Measurements from ENCODE around the gene RNF44. TPM values are rescaled to one million over a fixed set of nuclear protein-coding genes. Genes with fewer than 3 reads are reported as not detected.

RNF44 gene
- total RNA-seq, 1 donor from 2014 or later, result 169 TPM

DNA sequence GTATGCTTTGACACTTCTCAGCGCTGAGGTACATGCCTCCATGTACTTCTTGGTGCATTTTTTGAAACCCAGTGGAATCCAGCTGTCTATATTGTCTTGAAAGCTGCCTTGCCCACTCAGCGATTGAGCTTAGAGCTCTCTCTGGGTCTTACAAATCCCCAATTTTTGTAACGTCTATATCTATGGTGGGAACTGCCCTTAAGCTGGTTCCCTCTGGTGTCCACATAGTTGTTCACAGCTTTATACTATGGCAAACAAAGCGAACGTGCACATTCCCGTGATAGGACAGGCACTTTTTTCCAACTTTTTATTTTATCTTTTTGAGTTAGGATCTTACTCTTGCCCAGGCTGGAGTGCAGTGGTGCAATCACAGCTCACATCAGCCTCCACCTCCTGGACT is 32.8 kb upstream of the RNF44 start:
- TF ChIP-seq, protein P1, sequence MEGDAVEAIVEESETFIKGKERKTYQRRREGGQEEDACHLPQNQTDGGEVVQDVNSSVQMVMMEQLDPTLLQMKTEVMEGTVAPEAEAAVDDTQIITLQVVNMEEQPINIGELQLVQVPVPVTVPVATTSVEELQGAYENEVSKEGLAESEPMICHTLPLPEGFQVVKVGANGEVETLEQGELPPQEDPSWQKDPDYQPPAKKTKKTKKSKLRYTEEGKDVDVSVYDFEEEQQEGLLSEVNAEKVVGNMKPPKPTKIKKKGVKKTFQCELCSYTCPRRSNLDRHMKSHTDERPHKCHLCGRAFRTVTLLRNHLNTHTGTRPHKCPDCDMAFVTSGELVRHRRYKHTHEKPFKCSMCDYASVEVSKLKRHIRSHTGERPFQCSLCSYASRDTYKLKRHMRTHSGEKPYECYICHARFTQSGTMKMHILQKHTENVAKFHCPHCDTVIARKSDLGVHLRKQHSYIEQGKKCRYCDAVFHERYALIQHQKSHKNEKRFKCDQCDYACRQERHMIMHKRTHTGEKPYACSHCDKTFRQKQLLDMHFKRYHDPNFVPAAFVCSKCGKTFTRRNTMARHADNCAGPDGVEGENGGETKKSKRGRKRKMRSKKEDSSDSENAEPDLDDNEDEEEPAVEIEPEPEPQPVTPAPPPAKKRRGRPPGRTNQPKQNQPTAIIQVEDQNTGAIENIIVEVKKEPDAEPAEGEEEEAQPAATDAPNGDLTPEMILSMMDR (IDR thresholded peaks at IDR 0.05; ENCODE audit: unreplicated experiment), result no peak
- Mint-ChIP-seq H3K27ac (no peak overlapping the region), H3K4me3 (no peak overlapping the region), H3K36me3 (no peaks in the 10 kb centered on the region), H3K9me3 (no peaks in the 10 kb centered on the region), H3K27me3 (ENCODE audit: low read depth) (peaks cover 16% of the 10 kb centered on the region), H3K4me1 (no peaks in the 10 kb centered on the region)
- no peak for DNase-seq (ENCODE audit: low spot score in 2 of 2, unreplicated experiment in 2 of 2)

DNA sequence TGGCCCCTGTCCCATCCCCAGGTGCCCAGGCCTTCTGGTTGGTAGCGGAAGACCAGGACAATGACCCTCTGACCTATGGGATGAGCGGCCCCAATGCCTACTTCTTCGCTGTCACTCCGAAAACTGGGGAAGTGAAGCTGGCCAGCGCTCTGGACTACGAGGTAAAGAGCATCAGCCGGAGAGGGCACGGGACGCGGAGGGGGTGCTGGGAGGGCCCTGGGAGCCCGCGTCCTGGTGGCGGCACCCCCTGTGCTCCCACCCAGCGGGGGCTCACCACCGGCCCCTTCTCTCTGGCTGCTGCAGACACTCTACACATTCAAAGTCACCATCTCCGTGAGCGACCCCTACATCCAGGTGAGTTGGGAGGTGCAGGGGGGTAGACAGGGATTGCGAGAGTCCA is 31.5 kb upstream of the RNF44 start:
- TF ChIP-seq, protein P1 (IDR thresholded peaks at IDR 0.05; ENCODE audit: unreplicated experiment), result no peak
- Mint-ChIP-seq H3K4me1 (no peaks in the 10 kb centered on the region), H3K27me3 (ENCODE audit: low read depth) (peaks cover 13% of the 10 kb centered on the region), H3K4me3 (no peak overlapping the region), H3K27ac (no peak overlapping the region), H3K9me3 (no peaks in the 10 kb centered on the region), H3K36me3 (no peaks in the 10 kb centered on the region)
- DNase-seq (ENCODE audit: low spot score in 2 of 2, unreplicated experiment in 2 of 2), result no peak

DNA sequence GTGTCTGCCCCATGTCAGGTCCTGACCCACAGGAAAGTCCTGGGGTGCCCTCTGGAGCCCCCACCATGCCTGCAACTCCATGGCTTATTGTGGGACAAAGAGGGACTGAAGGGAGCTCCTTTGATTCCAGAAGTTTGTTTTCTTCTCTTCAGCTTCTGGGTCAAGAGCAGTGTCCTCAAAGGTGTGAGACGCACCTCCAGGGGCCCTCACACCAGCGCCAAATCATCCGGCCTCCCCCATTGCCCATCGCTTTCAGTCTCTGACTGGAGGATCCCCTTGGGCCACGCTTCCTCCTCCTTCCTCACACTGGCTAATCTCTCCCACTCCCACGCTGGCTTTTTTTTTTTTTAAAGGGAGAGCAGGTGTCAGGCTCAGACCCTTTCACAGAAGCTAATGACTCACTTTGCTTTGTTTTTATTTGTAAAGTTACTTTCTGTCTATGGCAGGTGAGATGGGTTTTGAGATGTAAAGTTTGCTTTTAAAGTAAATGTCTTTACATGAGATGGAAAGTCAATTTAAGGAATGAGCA is 28.6 kb upstream of the RNF44 start:
- TF ChIP-seq, protein P1 (IDR thresholded peaks at IDR 0.05; ENCODE audit: unreplicated experiment), result no peak
- H3K4me1 Mint-ChIP-seq, result no peaks in the 10 kb centered on the region
- H3K4me3 Mint-ChIP-seq, result no peak overlapping the region
- DNase-seq (ENCODE audit: low spot score in 2 of 2, unreplicated experiment in 2 of 2), result no peak
- H3K9me3 Mint-ChIP-seq, result no peaks in the 10 kb centered on the region
- no peak overlapping the region for H3K27ac Mint-ChIP-seq
- H3K27me3 Mint-ChIP-seq (ENCODE audit: low read depth), result peaks cover 14% of the 10 kb centered on the region
- no peaks in the 10 kb centered on the region for H3K36me3 Mint-ChIP-seq

DNA sequence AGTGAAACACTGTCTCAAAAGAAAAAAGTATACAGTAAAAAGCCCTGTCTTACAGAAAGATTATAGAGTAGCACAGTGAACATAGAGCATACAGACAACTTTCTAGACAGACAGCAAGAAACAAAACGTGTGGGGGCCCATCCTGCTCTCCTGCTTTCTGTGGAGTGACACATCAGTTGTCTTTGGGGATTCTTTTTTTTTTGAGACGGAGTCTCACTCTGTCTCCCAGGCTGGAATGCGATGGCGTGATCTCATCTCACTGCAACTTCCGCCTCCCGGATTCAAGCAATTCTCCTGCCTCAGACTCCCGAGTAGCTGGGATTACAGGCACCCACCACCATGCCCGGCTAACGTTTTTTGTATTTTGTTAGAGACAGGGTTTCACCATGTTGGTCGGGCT is 26.8 kb upstream of the RNF44 start:
- TF ChIP-seq, protein P1 (IDR thresholded peaks at IDR 0.05; ENCODE audit: unreplicated experiment), result no peak
- Mint-ChIP-seq H3K36me3 (no peaks in the 10 kb centered on the region), H3K4me3 (no peak overlapping the region), H3K9me3 (peaks cover 4% of the 10 kb centered on the region), H3K4me1 (no peaks in the 10 kb centered on the region), H3K27ac (no peak overlapping the region), H3K27me3 (ENCODE audit: low read depth) (peaks cover 10% of the 10 kb centered on the region)
- DNase-seq (ENCODE audit: low spot score in 2 of 2, unreplicated experiment in 2 of 2), result no peak

DNA sequence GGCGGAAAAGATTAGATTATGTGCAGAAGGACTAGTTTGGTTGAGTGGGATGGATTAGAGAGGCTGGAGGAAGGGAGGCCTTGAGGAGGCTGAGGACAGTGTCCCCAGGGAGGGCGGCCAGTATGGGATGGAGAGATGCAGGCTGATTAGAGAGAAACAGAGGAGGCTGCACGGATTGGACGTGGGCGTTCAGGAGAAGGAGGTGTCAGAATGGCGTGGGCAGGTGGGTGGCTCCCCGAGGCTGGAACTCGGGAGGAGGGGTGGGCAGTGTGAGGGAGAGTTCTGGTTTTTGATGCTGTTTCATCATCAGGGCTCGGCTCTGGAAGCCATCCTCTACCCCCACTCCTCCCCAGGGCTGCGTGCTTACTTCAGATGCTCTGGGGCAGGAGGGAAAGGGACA is 25.0 kb upstream of the RNF44 start:
- Mint-ChIP-seq H3K36me3 (no peaks in the 10 kb centered on the region), H3K9me3 (peaks cover 4% of the 10 kb centered on the region), H3K27ac (no peak overlapping the region), H3K4me1 (no peaks in the 10 kb centered on the region), H3K4me3 (no peak overlapping the region), H3K27me3 (ENCODE audit: low read depth) (peaks cover 10% of the 10 kb centered on the region)
- TF ChIP-seq, protein P1 (IDR thresholded peaks at IDR 0.05; ENCODE audit: unreplicated experiment), result no peak
- no peak for DNase-seq (ENCODE audit: low spot score in 2 of 2, unreplicated experiment in 2 of 2)

DNA sequence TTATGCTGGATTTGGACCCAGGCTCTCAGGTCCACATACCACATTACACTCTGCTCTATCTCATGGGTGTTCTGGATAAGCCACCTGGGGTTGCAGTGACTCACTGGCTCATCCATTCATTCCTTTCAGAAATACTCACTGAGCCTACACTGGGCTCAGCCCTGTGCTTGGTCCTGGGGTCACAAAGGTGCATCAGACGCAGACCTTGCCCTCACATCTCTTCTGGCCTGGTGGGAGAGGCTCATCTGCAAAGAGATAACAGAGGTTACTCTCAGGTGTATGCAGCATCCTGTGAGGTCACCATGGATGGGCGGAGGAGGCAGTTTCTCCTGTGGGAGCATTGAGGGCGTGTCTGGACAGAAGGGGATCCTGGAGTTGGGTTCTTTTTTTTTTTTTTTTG is 24.1 kb upstream of the RNF44 start:
- peaks cover 10% of the 10 kb centered on the region for H3K27me3 Mint-ChIP-seq (ENCODE audit: low read depth)
- TF ChIP-seq, protein P1 (IDR thresholded peaks at IDR 0.05; ENCODE audit: unreplicated experiment), result no peak
- no peak overlapping the region for H3K27ac Mint-ChIP-seq
- no peaks in the 10 kb centered on the region for H3K36me3 Mint-ChIP-seq
- no peak for DNase-seq (ENCODE audit: low spot score in 2 of 2, unreplicated experiment in 2 of 2)
- no peak overlapping the region for H3K4me3 Mint-ChIP-seq
- peaks cover 4% of the 10 kb centered on the region for H3K9me3 Mint-ChIP-seq
- H3K4me1 Mint-ChIP-seq, result no peaks in the 10 kb centered on the region
